GM18511 (cell line): ENCODE measurements around the gene FANCE.
A peak's percentile ranks its signal among the peaks of the same experiment; 100 is the strongest.

ENCODE experiments used
- ATAC-seq: cut with Tn5 transposase; IDR thresholded peaks from one replicate; pipeline ENCODE4 v1.9.1; 2021; ENCODE audit warnings: mild to moderate bottlenecking, moderate library complexity; ENCODE audit not compliant: unreplicated experiment

The FANCE gene, protein sequence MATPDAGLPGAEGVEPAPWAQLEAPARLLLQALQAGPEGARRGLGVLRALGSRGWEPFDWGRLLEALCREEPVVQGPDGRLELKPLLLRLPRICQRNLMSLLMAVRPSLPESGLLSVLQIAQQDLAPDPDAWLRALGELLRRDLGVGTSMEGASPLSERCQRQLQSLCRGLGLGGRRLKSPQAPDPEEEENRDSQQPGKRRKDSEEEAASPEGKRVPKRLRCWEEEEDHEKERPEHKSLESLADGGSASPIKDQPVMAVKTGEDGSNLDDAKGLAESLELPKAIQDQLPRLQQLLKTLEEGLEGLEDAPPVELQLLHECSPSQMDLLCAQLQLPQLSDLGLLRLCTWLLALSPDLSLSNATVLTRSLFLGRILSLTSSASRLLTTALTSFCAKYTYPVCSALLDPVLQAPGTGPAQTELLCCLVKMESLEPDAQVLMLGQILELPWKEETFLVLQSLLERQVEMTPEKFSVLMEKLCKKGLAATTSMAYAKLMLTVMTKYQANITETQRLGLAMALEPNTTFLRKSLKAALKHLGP

DNA sequence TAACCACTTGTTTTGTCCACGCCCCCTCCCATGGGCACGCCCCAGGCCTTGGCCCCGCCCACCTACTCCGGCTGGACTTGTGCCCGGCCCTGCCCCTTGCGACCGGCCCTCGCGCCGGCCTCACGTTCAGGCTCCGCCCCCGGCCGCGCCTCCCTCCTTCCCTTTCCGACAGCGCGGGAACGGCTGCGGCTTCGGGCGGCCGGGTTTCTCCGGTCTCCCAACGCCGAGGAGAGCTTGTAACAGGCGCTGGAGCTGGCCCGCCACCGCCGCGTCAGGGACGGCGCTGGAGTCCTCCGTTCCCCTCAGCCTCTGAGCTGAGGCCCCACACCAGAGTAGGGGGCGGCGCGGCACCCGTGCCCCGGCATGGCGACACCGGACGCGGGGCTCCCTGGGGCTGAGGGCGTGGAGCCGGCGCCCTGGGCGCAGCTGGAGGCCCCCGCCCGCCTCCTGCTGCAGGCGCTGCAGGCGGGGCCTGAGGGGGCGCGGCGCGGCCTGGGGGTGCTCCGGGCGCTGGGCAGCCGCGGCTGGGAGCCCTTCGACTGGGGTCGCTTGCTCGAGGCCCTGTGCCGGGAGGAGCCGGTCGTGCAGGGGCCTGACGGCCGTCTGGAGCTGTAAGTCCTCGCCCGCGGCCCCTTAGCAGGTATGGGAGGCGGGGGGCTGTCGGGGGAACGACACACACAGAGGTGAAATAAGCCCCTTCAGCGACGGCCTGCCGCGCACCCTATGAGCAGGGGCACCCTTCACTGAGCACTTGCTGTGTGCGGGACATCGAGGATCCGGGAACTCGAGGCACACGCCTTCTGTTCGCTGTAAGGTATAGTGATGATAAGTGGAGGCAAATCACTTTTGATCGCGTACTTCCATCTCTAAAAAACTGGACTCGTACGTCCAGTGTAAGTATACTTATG lies at the start of gene FANCE:
Gene FANCE, plus strand, starts transcription at position 156 of the 908 bp plus-strand sequence. Its CDS starts 208 bp downstream, at position 364.
- peak; percentile 93 for ATAC-seq

DNA sequence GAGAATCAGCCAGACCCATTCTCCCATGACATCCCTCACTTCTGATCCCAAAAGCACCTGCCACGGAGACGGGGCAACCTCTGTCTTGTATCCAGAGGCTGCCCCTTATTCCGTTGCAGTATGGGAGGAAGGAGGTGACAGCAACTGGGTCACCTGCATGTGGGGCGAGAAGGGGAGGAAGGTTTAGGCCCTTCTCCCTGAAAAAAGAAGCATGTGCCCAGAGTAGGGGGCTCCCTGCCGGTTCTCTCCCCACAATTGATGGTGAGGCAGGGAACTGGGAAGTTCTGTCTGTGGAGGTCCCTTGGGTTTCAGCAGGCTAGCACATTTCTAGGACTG lies 49.3 kb upstream of the FANCE start:
- no peak for ATAC-seq

DNA sequence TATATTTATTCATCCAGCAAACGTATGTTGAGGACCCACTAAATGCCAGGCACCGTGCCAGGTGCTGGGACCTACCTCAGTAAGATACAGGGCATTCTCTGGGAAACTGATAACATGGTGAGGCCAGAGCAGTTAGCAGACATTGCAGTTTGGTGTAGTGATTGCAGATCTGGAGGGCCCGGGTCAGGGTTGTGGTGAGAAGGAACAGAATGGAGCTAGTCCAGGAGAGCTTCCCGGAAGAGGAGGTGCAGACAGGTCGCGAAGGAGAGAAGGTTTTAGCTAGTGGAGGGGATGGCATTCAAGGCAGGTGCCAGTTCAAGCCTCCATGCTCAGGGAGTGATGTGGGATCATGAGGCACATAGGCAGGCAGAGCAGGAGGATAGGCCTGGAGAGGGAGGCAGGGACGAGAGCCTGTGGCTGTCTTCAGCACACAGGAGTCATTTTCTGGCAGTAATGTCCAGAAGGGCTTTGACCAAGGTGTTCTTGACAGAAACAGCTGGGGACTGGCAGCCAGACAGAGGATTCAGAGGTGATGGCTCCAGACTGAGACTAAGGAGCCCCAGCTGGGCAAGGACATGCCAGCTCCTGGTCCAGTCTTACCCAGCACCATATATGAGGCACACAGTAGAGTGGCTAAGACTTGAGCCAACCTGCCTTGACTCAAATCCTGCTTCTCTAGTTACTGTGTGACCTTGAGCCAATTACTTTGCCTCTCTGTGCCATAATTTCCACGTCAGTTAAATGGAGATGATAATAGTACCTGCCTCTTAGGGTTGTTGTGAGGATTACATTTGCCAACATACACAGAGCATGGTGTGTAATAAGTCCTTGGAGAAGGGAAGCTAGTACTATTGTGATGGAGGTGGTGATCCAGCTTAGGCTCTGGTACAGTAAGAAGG lies 48.3 kb upstream of the FANCE start:
- no peak for ATAC-seq

DNA sequence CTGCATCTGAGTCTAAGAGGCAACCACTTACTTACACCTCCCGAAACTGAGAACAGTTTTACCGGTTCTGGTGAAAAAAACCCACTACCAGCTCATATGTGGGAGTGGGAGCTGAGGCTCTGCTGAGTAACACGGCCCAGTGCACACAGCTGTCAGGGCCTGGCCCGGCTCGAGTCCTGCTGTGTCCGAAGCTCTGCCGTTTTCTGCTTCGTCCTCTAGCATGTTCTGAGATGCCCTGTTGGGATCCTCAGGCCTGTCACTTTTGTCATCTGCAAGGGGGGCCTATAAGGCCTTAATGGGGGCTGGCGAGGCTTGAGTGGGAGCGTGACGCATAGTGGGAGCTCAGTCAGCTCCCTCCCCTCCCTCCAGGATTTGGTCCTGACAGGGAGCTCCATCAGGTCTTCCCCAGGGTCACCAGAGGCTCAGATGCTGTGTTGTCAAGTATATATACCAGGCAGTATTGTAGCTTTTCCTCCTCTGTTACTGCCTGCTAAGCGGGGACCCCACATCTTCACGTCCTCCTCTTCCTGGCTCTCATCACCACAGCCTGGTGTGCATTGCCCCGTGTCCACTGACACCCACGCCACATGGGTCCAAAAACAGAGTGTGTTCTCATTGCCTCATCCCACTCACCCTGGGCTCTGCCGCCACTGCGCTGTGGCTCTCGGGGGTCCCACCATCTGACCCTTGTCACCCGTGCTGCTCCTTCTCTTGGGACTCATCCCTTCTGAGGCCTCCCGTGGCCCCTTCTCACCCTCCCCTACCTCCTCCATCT lies 45.2 kb upstream of the FANCE start:
- no peak for ATAC-seq

DNA sequence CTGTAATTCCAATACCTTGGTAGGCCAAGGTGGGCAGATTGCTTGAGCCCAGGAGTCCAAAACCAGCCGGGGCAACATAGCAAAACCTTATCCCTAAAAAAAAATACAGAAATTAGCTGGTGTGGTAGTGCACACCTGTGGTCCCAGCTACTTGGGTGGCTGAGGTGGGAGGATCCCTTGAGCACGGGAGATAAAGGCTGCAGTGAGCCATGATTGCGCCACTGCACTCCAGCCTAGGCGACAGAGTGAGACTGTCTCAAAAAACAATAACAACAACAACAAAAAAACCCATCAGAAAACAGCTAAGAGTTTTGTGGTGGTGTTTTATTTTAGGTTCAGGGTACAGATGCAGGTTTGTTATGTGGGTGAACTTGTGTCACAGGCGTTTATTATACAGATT lies 42.9 kb upstream of the FANCE start:
- no peak for ATAC-seq

DNA sequence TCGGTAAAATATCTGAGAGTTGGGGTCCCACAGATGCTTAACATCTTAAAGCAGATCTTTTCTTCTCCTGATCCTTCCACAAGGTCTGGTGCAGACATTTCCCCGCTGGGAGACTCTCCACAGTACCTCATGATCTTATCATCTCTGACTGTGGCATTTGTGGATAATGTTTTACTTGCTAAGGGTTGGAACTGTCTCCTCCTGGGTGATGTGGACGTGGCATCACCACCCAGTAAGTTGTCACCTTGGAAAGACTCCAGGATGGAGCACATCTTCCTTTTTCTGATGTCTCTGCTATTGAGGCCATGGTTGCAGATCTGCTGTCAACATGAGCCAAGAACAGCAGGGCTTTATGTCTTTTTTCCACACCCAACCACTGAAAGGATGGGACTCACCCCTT lies 42.0 kb upstream of the FANCE start:
- ATAC-seq: no peak

DNA sequence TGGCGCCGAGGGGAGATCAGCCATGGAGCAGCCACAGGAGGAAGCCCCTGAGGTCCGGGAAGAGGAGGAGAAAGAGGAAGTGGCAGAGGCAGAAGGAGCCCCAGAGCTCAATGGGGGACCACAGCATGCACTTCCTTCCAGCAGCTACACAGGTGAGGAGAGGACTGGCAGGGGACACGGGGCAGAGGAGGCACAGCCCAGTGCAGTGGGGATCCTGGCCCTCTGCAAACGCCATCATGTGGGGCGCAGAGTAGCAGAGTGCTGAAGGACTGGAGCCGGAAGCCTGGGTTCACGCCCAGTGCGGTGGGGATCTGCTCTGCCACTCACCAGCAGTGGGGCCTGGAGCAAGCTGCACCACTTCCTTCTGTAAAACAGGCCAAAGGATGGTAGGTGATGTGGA lies 41.1 kb upstream of the FANCE start:
- no peak for ATAC-seq

DNA sequence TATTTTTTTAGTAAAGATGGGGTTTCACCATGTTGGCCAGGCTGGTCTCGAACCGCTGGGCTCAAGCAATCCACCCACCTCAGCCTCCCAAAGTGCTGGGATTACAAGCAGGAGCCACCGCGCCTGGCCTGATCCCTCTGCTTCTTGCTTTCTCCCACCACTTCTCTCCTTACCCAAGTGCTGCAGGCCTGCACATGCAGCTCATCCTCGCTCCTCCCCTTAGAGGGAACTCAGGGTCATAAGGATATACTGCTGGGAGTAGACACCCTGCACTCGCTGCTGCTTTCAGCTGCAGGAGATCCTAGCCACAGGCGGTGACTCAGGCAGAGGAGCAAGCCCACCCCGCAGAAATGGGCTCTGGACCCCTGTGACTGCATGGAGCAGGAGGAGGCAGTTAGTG lies 40.0 kb upstream of the FANCE start:
- no peak for ATAC-seq

DNA sequence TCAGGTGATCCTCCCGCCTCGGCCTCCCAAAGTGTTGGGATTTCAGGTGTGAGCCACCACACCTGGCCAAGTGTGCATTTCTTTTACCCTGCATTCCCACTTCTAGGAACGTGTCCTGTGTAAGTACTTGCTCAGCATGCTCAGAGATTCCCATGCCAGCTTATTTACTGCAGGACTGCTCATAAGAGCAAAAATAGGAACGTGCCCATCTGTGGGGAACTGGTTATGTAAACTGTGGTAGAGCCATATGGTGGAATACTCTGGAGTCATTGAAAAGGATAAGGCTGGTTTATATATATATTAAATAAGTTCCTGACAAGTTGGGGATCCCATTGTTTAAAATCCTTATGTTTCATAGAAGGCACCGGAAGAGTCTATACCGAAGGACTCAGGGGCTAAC lies 38.2 kb upstream of the FANCE start:
- ATAC-seq: no peak

DNA sequence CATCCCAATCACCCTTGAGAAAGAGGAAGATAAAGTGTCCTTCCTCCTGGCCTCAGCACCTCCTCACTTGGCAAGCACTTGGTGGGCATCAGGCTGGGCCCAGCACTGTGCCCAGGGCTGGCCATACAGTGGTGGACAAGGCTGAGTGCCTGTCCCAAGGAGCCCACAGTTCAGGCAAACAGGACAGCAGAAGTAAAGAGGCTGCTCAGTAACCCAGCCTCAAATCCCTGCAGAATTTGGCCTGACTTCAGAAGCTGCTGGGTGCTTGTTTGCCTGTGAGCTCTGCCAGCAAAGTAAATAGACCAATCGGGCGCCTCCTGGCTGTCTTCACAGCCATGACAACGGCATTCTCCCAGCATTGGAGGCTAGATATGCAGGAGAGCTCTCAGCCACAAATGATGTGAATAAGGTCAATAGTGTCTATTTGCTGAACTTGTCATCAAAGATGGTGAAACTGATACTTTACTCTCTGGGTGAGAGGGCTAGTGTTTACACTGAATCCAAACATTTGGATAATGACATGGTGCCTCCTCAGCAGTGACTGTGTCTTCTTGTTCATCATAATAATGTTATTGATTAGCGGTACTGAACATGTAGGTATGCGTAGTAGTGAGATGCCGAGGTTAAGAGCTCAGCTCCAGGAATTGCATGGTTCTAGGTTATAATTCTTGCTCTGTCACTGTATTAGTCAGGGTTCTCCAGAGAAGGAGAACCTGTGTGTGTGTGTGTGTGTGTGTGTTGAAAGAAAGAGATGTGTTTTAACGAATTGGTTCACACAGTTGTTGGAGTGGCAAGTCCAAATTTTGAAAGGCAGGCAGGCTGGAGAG lies 36.9 kb upstream of the FANCE start:
- no peak for ATAC-seq

DNA sequence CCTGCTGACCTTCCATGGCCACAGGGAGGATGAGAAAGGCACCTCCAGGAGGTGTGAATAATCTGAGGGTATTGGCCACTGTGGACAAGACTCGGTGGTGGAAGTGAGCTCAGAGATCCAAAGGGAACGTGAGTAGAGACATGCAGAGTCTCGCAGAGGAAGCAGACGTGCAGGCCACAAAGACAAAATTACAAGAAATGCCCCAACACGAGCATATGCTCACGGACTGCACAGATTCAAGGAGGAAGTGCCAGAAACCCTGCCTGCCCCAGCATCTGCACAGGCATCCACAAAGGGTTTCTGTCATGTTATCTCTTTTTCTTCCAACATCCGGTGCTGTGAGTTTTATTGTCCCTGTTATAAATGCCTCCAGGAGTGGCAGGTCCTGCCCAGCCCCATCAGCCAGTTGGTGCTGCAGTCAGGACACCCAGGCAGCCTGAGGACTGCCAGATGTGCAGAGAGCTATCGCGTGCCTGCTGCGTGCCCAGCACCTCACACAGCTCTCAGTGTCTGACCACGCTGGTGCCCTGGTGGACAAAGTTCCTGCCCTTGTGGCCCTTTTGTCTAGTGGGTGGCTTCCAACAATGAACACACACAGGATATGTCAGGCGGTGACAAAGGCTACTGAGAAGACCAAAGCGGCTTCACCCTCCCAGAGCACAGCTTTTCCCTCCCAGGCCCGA lies 34.0 kb upstream of the FANCE start:
- no peak for ATAC-seq

DNA sequence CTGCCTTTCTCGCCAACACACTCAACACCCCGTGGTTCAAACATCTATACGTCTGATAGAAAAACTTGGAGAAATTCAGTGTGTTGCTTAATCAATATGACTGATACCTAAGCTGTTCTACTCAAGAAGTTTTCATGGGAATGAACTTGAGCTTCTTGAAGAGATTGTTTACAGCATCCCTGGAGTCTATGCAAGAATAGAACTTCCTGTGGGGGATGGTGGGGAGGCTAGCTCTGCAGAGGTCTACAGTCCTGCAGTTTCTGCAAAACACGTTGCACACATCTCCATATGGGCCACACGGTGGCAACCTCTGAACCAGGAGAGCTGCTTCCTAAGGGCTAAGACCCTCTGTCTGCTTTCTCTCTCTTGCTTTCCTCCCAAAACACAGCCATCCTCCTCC lies 32.7 kb upstream of the FANCE start:
- no peak for ATAC-seq

DNA sequence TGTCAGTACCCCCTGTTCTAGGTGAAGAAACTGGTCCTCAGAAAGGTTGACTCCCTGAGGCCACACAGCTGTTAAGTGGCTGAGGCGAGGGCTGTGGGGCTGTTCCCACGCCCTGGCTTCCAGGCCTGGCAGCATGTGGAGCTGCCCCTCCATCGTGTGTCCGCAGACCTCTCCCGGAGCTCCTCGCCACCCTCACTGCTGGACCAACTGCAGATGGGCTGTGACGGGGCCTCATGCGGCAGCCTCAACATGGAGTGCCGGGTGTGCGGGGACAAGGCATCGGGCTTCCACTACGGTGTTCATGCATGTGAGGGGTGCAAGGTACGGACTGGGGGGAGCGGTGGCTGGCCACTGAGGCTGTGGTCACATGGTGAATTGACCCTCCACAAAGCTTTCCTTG lies 32.2 kb upstream of the FANCE start:
- no peak for ATAC-seq

DNA sequence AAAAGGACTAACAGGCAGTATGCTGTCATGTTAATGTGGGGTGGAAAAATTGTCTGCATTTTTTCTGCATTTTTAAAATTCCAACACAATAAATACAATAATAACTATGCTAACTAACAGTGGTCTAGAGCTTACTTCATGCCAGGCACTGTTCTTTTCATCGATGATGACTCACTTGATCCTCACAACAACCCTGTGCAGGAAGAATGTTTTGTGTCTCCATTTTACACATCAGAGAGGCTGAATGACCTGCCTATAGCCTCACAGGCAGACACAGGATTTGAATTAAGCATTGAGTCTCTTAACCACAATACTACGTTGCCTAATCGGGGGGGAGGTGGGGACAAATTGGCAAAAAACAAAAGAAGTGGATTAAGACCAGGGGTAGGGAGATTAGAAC lies 26.9 kb upstream of the FANCE start:
- no peak for ATAC-seq

DNA sequence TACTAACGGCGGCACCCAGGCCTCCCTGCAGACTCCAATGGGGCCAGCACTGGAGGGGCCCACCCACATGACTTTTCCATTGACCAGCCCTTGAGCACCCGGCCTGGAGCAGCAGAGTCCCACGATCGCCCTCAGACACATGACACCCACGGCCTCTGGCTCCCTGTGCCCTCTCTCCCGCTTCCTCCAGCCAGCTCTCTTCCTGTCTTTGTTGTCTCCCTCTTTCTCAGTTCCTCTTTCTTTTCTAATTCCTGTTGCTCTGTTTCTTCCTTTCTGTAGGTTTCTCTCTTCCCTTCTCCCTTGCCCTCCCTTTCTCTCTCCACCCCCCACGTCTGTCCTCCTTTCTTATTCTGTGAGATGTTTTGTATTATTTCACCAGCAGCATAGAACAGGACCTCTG lies 26.1 kb upstream of the FANCE start:
- no peak for ATAC-seq

DNA sequence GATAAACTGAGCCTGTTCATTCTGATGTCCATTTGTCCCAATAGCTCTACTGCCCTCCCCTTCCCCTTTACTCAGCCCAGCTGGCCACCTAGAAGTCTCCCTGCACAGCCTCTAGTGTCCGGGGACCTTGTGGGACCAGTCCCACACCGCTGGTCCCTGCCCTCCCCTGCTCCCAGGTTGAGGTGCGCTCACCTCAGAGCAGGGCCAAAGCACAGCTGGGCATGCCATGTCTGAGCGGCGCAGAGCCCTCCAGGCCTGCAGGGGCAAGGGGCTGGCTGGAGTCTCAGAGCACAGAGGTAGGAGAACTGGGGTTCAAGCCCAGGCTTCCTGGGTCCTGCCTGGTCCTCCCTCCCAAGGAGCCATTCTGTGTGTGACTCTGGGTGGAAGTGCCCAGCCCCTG lies 24.7 kb upstream of the FANCE start:
- ATAC-seq: no peak

DNA sequence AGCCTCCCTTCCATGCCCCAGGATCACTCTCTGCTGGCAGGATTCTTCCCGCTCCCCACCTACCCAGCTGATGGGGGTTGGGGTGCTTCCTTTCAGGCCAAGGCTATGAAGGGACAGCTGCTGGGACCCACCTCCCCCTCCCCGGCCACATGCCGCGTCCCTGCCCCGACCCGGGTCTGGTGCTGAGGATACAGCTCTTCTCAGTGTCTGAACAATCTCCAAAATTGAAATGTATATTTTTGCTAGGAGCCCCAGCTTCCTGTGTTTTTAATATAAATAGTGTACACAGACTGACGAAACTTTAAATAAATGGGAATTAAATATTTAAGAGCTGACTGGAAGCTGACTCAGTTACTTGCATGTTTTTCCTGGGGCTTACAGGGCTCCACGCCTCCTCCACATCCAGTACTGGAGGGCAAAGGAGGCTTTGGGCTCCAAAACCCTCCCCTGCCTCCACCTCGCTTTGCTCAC lies 24.3 kb upstream of the FANCE start:
- no peak for ATAC-seq

DNA sequence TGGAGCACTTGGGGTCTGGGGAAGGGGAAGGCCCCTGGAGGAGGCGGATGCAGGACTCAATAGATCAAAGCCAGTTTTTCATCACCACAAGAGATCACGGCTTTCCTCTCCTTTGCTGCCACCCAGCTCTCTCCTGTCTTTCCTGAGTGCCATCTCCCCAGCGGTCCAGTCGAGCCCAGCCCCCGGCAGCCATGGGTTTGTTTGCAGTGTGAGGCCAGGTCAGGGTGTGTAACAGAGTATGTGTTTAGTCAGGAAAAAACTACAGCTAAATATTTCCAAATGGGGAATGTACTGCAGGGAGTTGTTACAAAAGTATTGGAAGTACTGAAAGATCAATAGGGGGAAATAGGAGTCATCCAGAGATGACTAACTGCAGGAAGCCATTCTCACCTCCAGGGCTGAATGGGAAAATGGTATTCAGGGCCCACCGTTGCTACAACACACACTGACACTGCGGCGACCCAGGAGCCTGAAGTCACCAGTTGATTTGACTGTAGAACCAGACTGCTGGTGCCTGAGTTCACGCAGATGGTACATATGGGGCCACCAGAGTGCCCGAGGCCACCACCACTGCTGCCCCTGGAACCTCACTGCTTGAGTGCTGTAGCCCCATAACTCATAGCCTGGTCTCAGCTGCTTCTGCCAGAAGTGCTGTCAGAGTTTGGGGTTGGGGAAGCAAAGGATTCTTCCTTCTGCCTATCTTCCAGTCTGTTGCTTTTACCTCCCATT lies 23.6 kb upstream of the FANCE start:
- ATAC-seq: no peak
